Upper lobe of right lung (tissue), 1 donor: ENCODE data around the gene OSBP. TPM values are rescaled to one million over a fixed set of nuclear protein-coding genes. Genes with fewer than 3 reads are reported as not detected.

Experiments
- ATAC-seq: fragments of 200-7000 bp; cut with Tn5 transposase; one replicate; pipeline ENCODE4 v1.9.1; 2020; ENCODE audit warnings: mild to moderate bottlenecking, moderate library complexity
- DNase-seq: peaks from one replicate; pipeline ENCODE4 v3.0.0-alpha.2; 2020
- H3K27ac ChIP-seq: fragments of 200-600 bp; one replicate; pipeline ENCODE4 v1.8.0; 2022
- H3K27me3 ChIP-seq: fragments of 200-600 bp; one replicate; pipeline ENCODE4 v1.8.0; 2022; ENCODE audit warnings: mild to moderate bottlenecking
- H3K36me3 ChIP-seq: fragments of 200-600 bp; one replicate; pipeline ENCODE4 v1.8.0; 2022
- H3K4me1 ChIP-seq: fragments of 200-600 bp; one replicate; pipeline ENCODE4 v1.8.0; 2022
- H3K4me3 ChIP-seq: fragments of 200-600 bp; one replicate; pipeline ENCODE4 v1.8.0; 2022; ENCODE audit warnings: mild to moderate bottlenecking
- H3K9me3 ChIP-seq: fragments of 200-600 bp; one replicate; pipeline ENCODE4 v1.8.0; 2022
- CTCF ChIP-seq: fragments of 200-600 bp; IDR thresholded peaks from one replicate; pipeline ENCODE4 v1.8.0; 2022; ENCODE audit warnings: antibody characterized with exemption
- intact Hi-C: fragments of 100-400 bp; cut with DNase I; formaldehyde crosslinking; loops from one replicate; pipeline ENCODE4 v1.11.0; 2022
- microRNA-seq: library from miRNA; unstranded; fragments of <30 nt; microRNA quantifications from one replicate; pipeline ENCODE4 v1.2.0, GENCODE V29; 2020; ENCODE audit warnings: borderline microRNAs expressed
- total RNA-seq: library from RNA; stranded (reverse); fragmentation: NEBNext Ultra II Directional; extraction: Animal tissue kit (Norgen Biotek cat#: 25700); gene quantifications from one replicate; pipeline ENCODE4 v1.2.1, GENCODE V29; 2021
- donor health status: DM: no; HTN: yes; CAD: no; lungs with severe emphysema.

The OSBP gene
- total RNA-seq, 1 donor from 2014 or later, result 39.9 TPM

- intact Hi-C loops, result no loop called here
- Histone ChIP-seq H3K4me1 (no peaks in the 10 kb centered on the region), H3K36me3 (no peaks in the 10 kb centered on the region), H3K27ac (no peak overlapping the region), H3K27me3 (no peaks in the 10 kb centered on the region), H3K4me3 (no peak overlapping the region), H3K9me3 (no peaks in the 10 kb centered on the region)
- DNase-seq (no peak), ATAC-seq (no peak)
- TF ChIP-seq CTCF, result no peak
These were observed 86.9 kb downstream of the OSBP start for GRCh38 chr11:59528711-59529110.

Small RNA genes within 50 kb of the gene (microRNA-seq; reads per million reads assigned to microRNA genes)
- not detected for gene MIR3162

Other genes starting within 250 kb of the OSBP start
- not detected for gene OR5A2, start 189.4 kb downstream of the OSBP start, total RNA-seq
- gene OR5A1, start 179.3 kb downstream of the OSBP start, total RNA-seq, result not detected
- not detected for gene OR4D6, start 158.8 kb downstream of the OSBP start, total RNA-seq
- gene OR4D10, start 142.5 kb downstream of the OSBP start, total RNA-seq, result not detected
- gene OR4D11, start 112.2 kb downstream of the OSBP start, total RNA-seq, result not detected
- not detected for gene OR4D9, start 104.2 kb downstream of the OSBP start, total RNA-seq
- gene PATL1, start 53.3 kb upstream of the OSBP start, total RNA-seq, result 35.9 TPM
- gene OR10V1, start 98.1 kb upstream of the OSBP start, total RNA-seq, result not detected
- 75.1 TPM for gene STX3, start 139.6 kb upstream of the OSBP start, total RNA-seq
- 30.1 TPM for gene MRPL16, start 195.0 kb upstream of the OSBP start, total RNA-seq
- gene CBLIF, start 229.7 kb upstream of the OSBP start, total RNA-seq, result not detected